ENCODE measurements around the gene ADAM12.
"Not testable (repeated sequence)": the region's sequence is repeated elsewhere in the genome, so short reads cannot be mapped to it uniquely, and the experiment has no call there.

ADAM12 gene

DNA sequence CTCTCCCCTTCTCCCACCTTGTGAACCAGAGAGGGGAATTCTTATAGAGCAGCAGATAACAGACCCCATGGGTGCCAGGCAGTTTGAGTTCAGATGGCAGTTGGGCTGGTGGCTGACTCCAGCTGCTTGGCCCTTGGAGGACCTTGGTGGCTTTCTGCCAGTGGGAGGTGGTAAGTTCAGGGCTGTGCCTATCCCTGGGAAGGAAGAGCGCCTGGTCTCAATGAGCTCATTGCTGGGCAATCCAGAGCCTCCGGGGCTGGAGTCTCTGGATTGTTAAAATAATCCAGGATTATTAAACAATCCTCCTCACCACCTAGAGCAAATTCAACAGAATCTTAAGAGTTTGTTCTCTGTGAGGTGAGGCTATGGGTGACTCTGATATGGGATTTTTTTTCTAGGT, 386.7 kb downstream of the ADAM12 start:
- no peak for DNase-seq

DNA sequence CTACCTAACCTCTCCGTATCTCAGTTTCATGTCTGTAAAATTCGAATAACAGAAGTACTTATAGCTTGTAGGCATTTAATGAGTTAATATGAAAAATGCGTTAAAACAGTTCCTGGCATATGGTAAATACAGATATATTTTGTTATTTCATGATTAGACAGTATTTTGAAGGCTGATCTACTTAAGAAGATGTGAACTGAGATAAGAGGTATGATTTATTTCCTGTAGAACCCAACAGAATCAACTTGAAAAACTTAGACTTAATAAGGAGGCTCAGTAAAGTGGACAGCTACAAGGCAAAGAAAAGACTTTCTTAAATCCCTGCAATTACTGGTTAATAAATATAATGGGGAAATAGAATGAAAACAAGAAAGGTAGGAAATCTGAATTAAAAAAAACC, 388.6 kb downstream of the ADAM12 start:
- no peak for DNase-seq

DNA sequence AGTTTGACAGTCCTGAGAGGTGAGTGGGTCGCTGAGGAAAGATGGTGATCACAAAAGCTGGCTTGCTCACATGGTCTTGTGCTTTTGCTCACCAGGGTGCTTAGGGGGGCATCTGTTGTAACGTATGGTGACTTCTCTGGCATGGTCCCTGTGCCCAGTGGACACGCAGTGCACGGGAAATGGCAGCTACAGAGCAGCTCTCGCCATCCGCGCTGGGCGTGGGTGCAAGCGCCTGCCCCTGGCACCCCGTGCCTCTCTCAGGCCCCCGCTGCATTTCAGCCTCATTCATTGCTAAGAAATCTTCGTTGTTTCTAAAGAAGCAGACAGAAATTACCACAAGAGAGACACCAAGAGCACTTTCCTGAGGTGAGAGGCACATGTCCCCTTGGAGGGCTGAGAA, 390.7 kb downstream of the ADAM12 start:
- DNase-seq = no peak

DNA sequence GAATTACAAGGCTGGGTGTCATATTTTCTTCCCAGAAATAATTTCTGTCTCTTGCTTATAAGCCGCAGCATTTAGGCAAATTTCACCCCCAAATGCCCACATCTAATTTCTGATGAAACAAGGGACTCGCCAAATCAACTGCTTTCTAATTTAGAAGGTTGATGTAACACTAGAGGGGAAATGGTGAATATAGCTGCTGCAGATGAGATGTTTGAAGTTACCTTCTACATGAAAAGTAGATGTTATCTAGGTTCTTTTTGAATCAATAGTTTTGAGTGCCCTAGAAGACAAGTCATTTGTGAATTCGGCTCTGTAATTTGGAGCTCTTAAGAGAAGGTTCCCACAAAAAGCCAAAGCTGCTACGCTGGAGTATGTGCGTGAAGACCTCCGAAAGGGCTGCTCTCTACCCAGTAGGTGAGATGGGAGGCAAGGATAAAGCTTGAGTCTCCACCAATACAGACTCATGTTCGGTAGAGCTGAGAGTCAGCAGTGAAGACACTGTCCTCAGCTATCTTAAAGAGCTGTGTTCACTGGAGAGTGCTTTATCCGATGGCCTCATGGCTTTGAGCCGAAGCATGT, 392.5 kb downstream of the ADAM12 start:
- DNase-seq = no peak

DNA sequence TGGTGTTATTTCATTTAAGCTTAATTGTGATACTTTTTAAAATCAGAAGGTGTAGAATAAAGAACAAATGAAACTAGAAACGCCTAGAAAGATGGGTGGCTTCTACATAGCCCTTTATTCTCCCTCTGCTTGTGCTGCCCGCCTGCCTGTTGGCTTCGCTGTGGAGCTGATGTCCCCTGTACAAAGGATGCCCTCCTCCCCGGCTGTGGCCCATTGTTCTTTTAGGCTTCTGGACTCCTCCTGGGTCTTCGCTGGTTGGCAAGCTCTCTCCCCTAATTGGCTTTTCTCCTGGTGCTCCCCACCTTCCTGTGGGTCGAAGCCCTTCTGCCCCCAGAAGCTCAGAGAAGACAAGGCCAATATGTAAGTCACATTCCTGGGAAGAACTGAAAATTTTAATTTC, 393.7 kb downstream of the ADAM12 start:
- no peak for DNase-seq

DNA sequence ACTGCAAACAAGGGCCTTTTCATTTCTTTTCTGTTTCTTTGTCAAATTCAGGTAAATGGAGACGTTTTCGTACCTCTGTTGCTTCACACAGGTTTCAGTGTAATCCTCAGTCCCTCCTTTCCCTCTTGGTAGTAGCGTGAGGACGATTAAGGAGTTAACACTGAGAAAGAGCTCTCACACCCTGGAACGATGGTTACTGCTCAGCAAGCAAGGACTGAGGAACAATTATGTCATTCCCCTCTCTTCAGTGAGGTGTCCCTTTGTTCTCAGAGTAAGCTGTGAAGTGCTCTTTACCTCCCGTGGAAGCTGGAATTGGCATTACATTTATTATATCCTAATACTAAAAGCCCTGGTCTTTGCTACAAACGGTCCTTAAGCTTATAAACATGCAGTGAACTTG, 396.0 kb downstream of the ADAM12 start:
- DNase-seq = no peak

DNA sequence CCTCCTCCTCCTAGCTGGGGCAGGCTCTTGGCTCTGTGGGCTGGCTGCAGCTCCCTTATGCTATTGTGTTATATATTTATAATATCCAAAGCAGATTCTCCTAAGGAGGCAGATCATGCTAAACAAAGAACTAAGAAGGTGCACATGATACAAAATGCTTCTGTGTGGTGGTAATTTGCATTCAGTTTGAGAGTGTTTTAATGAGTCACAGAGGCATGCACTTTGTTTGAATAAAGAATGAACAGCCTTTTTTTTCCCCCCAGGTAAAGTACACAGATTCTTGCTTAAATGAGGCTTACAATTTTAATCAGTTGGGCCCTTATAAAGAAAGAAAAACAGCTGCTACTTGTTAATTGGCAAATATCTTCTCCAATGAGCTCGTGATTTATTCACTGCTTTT, 396.9 kb downstream of the ADAM12 start:
- peak; percentile 13 for DNase-seq

DNA sequence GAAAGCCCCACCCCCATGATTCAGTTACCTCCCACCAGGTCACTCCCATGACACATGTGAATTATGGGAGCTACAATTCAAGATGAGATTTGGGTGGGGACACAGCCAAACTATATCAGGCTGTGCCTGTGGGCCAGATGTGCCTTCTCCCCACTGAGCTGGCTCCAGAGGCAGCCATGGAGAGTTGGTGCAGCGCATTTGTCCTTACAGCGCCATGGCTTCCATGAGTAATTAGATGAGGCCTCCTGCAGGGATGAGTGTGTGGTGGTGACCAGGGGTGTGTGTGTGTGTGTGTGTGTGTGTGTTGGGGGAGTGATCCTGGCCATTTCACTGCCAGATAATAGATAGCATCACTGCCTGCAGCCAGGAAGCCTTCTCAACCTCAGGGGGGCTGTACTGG, 397.3 kb downstream of the ADAM12 start:
- no peak for DNase-seq

DNA sequence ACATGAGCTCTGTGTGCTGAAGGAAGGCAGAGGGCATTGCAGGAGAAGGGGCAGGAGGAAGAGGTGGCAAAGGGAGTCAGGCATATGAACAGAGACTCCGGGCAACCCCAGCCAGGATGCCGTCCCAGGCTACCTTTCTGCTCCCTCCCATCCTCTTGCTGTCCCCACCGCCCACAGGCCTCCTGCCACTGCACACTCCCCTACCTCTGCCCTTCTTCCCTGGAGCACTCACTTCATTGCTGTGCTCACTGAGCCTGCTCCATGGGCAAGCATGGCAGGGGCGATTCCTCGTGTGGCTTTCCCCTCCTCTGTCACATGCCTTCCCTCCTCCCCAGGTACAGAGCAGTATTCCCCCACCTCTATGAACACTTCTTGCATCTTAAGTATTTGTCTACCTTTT, 398.5 kb downstream of the ADAM12 start:
- DNase-seq = no peak

DNA sequence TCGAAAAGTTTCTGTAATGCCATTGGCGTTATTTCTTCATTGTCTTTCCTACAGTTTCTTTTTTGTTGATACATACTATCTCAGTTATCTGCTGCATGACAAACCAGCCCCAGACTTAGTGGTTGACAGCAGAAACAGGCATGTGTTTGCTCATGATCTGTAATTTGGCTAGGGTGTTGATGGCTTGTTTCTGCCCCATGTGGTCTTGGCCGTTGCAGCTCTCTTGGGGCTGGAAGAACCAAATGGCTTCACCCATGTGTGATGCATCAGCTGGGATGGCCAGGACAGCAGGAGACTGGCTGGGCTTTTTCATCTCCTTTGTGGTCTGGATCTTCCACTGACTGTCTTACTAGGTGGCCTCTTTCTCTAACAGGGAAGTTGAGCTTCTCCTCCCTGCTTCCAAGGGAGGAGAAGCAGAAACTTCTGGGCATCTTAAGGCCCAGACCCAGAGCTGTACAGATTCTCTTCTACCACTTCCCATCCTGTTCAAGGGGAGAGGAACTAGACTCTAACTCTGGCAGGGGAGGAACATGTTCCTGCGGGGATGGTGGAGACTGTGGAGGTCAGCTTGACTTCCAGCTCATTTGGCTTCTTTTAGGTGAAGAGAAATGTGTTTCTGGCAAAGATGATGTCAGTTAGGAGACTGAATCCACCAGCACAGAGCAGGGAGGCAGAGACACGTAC, 402.6 kb downstream of the ADAM12 start:
- DNase-seq = no peak

DNA sequence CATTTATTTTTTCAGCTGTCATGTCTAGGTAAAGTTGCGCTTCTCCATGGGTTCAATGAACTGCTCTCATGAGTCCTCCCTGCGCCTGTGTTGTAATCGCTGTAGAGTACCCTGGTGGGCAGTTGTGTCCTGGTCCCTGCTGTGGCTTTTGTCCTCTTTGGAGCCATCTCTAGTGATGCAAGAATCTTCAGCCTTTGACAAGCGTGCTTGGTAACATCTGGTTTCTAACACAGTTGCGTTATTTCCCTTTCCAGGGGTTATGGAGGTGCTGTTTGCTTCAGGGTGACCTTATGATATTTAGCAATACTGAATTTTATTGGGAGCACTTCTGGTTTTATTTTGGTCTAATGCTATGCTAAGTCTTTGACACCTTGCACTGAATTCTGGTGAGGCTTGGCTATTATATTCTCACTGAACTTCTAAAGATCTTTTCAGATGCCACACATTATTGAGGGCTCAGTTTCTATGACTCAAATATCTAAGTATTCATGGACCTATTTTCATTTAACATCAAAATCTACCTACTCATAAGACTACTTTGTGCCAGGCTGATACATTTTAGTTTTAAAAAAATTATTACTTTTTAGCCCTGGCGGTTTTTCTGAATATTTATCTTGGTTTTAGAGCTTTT, 403.3 kb downstream of the ADAM12 start:
- DNase-seq = no peak

DNA sequence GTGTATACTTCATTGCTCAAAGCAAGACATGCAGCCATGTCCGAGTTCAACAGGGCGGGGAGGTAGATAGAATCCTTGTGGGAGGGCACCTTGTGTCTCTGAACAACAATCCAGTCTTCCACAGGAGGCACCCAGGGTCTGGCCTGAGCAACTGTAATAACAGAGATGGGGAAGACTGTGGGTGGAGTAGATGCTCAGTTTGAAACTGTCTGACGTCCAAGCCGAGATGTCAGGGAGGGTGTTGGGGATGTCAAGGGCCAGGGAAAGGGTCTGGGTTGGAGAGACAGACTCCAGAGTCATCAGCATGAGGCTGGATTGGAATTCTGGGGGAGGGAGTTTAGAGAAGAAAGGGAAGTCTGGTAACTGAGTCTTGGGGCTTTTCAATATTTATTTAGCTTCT, 403.9 kb downstream of the ADAM12 start:
- DNase-seq = no peak

DNA sequence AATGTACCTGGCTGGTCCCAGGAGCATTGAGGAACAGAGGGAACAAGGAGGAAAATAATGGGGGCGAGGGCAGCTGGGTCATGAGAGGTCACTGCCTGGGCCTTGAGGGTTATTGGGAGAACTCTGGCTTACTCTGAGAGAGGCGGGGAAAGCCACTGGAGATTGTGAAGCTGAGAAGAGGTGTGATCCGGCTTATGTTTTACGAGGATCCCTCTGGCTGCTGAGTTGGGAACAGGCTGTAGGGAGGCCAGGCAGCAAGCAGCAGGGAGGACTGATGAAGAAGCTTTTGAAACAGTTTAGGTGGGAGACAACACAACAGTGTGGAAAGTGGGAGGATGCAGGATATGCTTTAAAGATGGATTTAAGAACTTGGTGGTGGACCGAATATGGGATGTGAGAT, 404.6 kb downstream of the ADAM12 start:
- DNase-seq = no peak

DNA sequence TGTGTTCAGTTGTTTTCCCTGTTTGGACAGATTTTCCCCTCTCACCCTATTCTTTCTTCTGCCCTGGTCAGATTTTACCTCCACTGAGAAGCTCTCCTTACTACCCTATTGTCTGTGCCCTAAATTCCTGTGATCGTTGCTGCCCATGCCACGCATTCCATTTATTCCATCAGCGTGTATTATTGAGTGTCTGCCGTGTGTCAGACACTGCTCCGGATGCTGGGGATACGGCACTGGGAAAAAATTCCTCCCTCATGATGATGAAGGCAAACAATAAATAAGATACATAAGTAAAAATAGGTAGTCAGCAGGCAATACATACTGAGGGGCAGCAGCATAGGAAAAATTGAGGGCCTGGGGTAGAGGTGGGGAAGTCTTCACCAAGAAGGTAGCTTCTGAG, 405.1 kb downstream of the ADAM12 start:
- DNase-seq = no peak

DNA sequence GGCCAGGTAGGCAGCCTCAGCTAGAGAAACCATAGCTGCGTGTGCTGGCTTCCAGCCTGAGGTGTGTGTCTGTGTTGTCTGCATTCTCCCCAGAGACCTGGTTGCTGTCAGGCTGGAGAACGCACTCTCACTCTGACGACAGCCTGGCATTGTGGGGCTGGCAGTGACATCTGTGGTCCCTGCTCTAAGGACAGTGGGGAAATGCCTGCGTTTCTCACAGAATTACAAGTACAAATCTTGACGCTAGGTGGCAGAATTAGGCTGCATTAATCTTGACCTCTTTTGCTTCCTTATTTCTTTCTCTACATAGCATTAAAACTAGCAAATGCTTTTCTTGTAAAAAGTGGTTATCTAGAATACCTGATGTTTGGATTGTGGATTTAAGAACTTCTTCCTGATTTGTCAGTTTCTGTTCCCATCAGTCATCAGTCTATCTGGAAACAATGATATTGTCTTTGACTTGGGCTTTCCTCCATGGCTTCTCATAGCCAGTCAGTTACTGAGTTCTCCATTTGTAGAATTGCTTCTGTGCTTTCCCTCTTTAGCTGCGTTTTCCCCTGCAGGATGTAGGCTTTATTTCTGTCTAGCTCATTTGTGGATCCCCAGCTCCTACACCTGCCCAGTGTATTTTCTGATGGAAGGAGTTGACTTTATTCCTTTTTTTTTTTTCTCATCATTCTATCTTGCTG, 405.9 kb downstream of the ADAM12 start:
- no peak for DNase-seq

DNA sequence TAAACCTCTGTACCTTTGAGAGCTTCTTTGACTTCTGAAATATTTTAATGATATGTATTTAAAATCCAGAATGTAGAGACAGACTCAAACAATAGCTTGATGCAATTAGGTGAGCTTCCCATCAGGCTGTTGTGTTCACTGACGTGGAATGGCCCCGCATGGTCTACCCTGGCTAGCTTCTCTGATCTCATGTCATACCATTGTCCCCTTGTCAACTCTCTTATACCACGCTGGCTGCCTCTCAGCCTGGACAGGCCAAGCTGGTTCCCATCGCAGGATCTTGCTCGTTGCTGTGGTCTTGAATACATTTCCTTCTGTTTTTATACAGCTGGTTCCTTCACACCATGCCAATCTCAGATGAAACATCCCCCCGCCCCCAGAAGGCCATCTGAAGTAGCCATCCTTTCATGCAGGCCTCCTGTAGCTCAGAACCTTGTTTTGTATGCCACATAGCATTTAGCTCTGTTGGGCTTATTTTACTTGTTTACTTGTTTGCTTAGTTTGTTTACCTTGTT, 407.7 kb downstream of the ADAM12 start:
- DNase-seq = no peak

DNA sequence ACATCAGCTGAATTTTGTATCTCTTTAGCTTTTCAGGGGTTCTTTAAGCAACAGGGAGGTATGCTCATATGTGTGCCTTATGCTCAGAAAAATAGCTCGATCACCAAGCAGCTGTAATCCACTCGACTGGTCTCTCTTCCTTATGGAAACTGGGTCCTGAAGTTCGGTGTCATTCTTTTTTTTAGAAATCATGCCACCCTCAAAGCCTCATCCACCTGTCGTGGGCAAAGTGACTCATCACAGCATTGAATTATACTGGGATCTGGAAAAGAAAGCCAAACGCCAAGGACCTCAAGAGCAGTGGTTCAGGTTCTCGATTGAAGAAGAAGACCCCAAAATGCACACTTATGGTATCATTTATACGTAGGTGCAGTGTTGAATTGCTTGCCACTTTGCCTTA, 408.3 kb downstream of the ADAM12 start:
- no peak for DNase-seq

DNA sequence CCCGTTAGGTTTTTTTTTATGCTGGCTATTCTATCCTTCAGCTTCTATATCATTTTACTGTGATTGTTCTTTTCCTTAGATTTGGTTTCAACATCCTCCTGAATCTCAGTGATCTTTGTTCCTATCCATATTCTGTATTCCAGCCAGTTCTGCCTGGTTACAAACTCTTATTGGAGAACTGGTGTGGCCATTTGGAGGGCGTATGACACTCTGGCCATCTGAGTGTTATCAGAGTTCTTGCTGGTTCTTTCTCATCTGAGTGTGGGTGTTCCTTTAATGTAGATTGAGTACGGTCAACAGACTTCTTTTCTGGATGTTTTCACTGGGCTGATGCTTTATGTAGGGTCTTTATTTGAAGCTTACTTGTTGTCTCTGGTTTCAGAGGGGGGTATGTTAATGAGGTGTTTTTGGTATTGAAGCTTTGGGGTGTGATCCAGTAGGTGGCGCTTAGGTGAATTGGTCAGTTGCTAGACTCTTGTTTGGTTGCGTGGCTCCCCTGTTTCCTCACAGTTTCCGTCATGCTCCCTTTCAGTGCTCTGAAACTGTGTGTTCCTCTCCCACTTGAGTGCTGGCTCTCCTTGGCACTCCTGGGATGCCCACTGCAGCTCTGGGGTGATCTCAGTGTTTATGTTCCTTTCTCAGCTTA, 411.2 kb downstream of the ADAM12 start:
- DNase-seq = no peak

DNA sequence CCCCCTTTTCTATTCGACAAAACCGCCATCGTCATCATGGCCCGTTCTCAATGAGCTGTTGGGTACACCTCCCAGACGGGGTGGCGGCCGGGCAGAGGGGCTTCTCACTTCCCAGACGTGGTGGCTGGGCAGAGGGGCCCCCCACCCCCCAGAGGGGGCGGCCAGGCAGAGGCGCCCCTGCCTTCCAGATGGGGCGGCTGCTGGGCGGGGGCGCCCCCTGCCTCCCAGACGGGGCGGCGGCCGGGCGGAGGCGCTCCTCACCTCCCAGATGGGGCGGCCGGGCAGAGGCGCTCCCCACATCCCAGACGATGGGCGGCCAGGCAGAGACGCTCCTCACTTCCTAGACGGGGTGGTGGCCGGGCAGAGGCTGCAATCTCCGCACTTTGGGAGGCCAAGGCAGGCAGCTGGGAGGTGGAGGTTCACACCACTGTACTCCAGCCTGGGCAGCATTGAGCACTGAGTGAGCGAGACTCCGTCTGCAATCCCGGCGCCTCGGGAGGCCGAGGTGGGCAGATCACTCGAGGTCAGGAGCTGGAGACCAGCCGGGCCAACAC, 418.1 kb downstream of the ADAM12 start:
- DNase-seq = not testable (repeated sequence)

DNA sequence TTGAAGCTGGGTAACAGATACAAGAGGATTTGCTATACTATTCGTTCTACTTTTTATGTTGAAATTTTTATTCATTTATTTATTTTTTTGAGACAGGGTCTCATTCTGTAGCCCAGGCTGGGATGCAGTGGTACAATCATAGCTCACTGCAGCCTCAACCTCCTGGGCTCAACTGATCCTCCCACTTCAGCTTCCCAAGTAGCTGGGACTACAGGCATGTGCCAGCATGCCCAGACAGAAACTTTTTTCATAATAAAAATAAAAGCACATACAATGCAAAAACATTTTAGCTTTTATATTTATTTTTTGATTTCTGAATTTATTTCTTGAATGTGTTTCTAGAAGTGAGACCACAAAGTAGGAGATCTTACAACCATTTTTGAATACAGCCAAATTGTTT, 420.7 kb downstream of the ADAM12 start:
- no peak for DNase-seq

DNA sequence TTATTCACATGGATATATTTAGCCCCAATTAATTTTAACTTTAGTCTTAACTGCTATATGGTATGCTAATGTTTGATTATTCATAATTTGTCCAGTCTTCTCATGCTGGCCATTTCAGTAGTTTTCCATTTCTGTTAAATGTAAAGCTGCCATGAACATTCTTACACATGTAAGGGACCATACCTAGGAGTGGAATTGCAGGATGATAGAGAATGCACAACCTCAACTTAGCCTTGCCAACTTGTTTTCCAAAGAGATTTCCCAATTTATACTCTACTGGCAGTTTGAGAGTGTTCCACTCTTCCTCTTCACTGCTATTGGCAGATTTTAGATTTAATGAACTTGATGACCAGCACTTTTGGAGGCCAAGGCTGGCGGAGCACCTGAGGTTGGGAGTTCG, 423.7 kb downstream of the ADAM12 start:
- no peak for DNase-seq

Measured in NCI-H1436 treated with DMSO at 0.1 percent for 48 hours (cell line).